Fibroblast of lung (primary cell): ENCODE measurements around the gene ACAN.

Experiments used
- CTCF ChIP-seq, 2 donors: IDR thresholded peaks in 1 of 2; conservative IDR thresholded peaks in 1 of 2; 1 replicate in 1 of 2; 2 replicates in 1 of 2; pipeline ENCODE4 v1.5.1; 2011 to 2012; ENCODE audit warnings: low read length in 2 of 2, control low read depth in 1 of 2, inconsistent platforms in 1 of 2, low read depth in 1 of 2, mild to moderate bottlenecking in 1 of 2
- EZH2 ChIP-seq: IDR thresholded peaks from 2 replicates; pipeline ENCODE4 v1.5.1; 2012; ENCODE audit warnings: low read length, control low read depth, mild to moderate bottlenecking; ENCODE audit errors: missing control alignments

GRCh38 chr15:88802250-88802990, 816 bp upstream of the ACAN start:
- no peak for TF ChIP-seq CTCF (conservative IDR thresholded peaks at IDR 0.05 in 1 of 2, IDR thresholded peaks at IDR 0.05 in 1 of 2; ENCODE audit: low read depth in 1 of 2, low read length in 2 of 2)
- TF ChIP-seq EZH2, result peak; percentile 71
